SK-N-SH (cell line): ENCODE results near the gene CACNA2D3.

ENCODE experiments used
- CTCF ChIP-seq: fragments of 200-600 bp; sonication (generic); IDR thresholded peaks from 2 replicates; pipeline ENCODE4 v1.6.1; 2017; ENCODE audit warnings: antibody characterized with exemption, mild to moderate bottlenecking, moderate library complexity
- EP300 ChIP-seq, 2 experiments: IDR thresholded peaks; 2 replicates each; pipeline versions ENCODE4 v1.4.0 to v1.6.1; 2012; ENCODE audit warnings: borderline replicate concordance in 1 of 2, low read depth in 1 of 2, low read length in 1 of 2
- FOXM1 ChIP-seq: IDR thresholded peaks from 2 replicates; pipeline ENCODE4 v1.4.0; 2012; ENCODE audit warnings: low read depth, mild to moderate bottlenecking
- MEF2A ChIP-seq: IDR thresholded peaks from 2 replicates; pipeline ENCODE4 v1.4.0; 2012; ENCODE audit warnings: low read depth, borderline replicate concordance
- RAD21 ChIP-seq: IDR thresholded peaks from 2 replicates; pipeline ENCODE4 v1.6.1; 2012; ENCODE audit warnings: mild to moderate bottlenecking, low read length
- USF2 ChIP-seq: fragments of 150-350 bp; IDR thresholded peaks from 2 replicates; pipeline ENCODE4 v1.6.1; 2017; ENCODE audit warnings: antibody characterized with exemption, low read length, low read depth, borderline replicate concordance

GRCh38 chr3:54619531-54619930 is 497.2 kb downstream of the CACNA2D3 start:
- TF ChIP-seq FOXM1 (no peak), EP300 (IDR thresholded peaks at IDR 0.05; ENCODE audit: borderline replicate concordance in 1 of 2, low read depth in 1 of 2, low read length in 1 of 2) (no peak), MEF2A (no peak), RAD21 (no peak), USF2 (no peak), CTCF (no peak)
